Activated CD8-positive, alpha-beta T cell treated with anti-CD3 and anti-CD28 coated beads, Interleukin-2, amount 10 ng/mL, durations not matched to agents 7 days and 5 days (primary cell): ENCODE data around the gene KATNIP. TPM values are rescaled to one million over a fixed set of nuclear protein-coding genes. Genes with fewer than 3 reads are reported as not detected.

ENCODE experiments used
- ATAC-seq: fragments of 150-1000 bp; cut with Tn5 transposase; one replicate; pipeline ENCODE4 v1.10.0; 2021; ENCODE audit warnings: moderate library complexity
- CTCF ChIA-PET: fragments of 350-600 bp; sonication (Branson Sonifier 250); formaldehyde crosslinking; loops from one replicate; lab custom pipeline; 2021; ENCODE audit warnings: antibody characterized with exemption; lab: Charles Lee
- POLR2A ChIA-PET: fragments of 350-600 bp; sonication (Branson Sonifier 250); formaldehyde crosslinking; loops from one replicate; lab custom pipeline; 2021; ENCODE audit warnings: antibody characterized with exemption; lab: Charles Lee
- DNase-seq: peaks from one replicate; pipeline ENCODE4 v3.0.0-alpha.2; 2020
- H3K27ac Mint-ChIP-seq: one replicate; pipeline ENCODE4 v1.8.0; 2021; ENCODE audit warnings: mild to moderate bottlenecking, mixed read lengths
- H3K27me3 Mint-ChIP-seq: one replicate; pipeline ENCODE4 v1.8.0; 2021; ENCODE audit warnings: low read depth, mixed read lengths
- H3K36me3 Mint-ChIP-seq: one replicate; pipeline ENCODE4 v1.8.0; 2021; ENCODE audit warnings: low read depth, mixed read lengths
- H3K4me1 Mint-ChIP-seq: one replicate; pipeline ENCODE4 v1.8.0; 2021; ENCODE audit warnings: low read depth, mixed read lengths
- H3K4me3 Mint-ChIP-seq: one replicate; pipeline ENCODE4 v1.8.0; 2021; ENCODE audit warnings: mild to moderate bottlenecking, mixed read lengths
- H3K9me3 Mint-ChIP-seq: one replicate; pipeline ENCODE4 v1.8.0; 2022; ENCODE audit warnings: mixed read lengths; ENCODE audit not compliant: insufficient read depth
- total RNA-seq, 2 experiments: library from RNA; stranded (reverse); gene quantifications; one replicate each; pipeline ENCODE4 v1.2.3, GENCODE V29; 2021

The KATNIP gene
- total RNA-seq = 10 to 100 TPM; 18.6 to 19.0 TPM

DNA sequence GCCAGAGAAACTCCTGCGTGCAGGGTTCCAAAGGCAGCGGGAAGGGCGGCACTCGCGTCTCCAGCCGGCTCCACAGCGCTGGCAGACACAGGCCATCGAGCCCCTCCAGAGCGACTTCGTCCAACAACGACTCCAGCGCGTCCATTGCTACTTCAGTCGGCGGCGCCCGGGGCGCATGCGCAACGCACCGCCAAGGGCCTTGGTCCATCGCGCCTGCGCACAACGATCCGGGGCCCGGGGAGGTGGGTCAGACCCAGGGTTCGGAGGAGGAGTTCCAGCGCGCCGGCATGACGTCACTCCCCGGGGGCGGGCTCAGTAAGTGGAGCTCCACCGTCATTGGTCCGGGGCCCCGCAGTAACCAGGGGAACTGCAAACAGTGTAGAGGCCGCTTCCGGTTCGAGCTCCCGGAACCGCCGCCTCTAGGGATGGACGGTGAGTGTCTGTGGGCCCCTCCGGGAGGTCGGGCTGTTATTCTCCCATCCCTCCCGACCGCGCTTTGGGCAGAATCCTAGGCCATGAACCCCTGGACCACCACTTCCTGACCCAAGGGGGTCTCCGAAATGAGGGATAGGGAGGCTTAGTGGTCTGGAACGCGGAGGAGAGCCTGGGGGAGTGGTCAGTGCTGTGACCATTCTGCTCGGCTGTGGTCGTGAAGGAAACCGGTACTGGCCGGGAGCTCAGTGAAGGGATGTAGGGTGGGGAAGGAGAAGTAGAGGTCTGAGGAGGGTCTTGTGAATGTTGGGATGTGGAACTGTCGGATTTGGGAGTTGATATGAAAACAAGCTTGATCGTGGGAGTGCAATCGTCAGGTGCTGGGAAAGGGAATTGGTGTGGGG is at the start of gene KATNIP, which contains the start of gene GTF3C1:
Gene KATNIP, plus strand, starts transcription at position 399 of the 836 bp plus-strand sequence. Its CDS starts 27 bp downstream, at position 426.
Gene GTF3C1, minus strand, starts transcription at position 168 of the 836 bp plus-strand sequence. Its CDS starts 23 bp downstream, at position 145.
- peaks cover 6% of the 10 kb centered on the region for H3K36me3 Mint-ChIP-seq
- ATAC-seq = peak; percentile 95
- POLR2A ChIA-PET = interaction anchor here (0.6 to 1.9 kb wide), 14 partner anchors 9 to 979 kb away, joined by 3 to 11 read pairs (median 4); partner anchors contain the start of genes IL21R and KDM8

GRCh38 chr16:27500801-27501200 is 49.1 kb upstream of the KATNIP start:
- H3K27me3 Mint-ChIP-seq = no peaks in the 10 kb centered on the region
- POLR2A ChIA-PET = interaction anchor here (1.1 kb wide), 1 partner anchor 12 kb away, joined by 3 read pairs; no protein-coding TSS in a partner anchor
- no peak overlapping the region for H3K27ac Mint-ChIP-seq
- H3K4me3 Mint-ChIP-seq = no peak overlapping the region
- H3K9me3 Mint-ChIP-seq = no peaks in the 10 kb centered on the region
- ATAC-seq = no peak
- H3K36me3 Mint-ChIP-seq = peaks cover 59% of the 10 kb centered on the region
- CTCF ChIA-PET = interaction anchor here (0.7 to 1.1 kb wide), 2 partner anchors 15 to 32 kb away, joined by 3 to 5 read pairs; no protein-coding TSS in a partner anchor
- no peaks in the 10 kb centered on the region for H3K4me1 Mint-ChIP-seq
- DNase-seq = no peak

More for the DNA sequence above, at the start of gene KATNIP, which contains the start of gene GTF3C1:
- no peaks in the 10 kb centered on the region for H3K9me3 Mint-ChIP-seq
- peak within 1 kb of the TSS; percentile 96 for H3K27ac Mint-ChIP-seq
- peak within 1 kb of the TSS; percentile 98 for H3K4me3 Mint-ChIP-seq
- no peaks in the 10 kb centered on the region for H3K27me3 Mint-ChIP-seq
- peaks cover 36% of the 10 kb centered on the region for H3K4me1 Mint-ChIP-seq
- CTCF ChIA-PET = interaction anchor here (1.1 to 2.4 kb wide), 4 partner anchors 9 to 521 kb away, joined by 3 to 11 read pairs (median 6); no protein-coding TSS in a partner anchor
- DNase-seq = peak; percentile 100

- no peaks in the 10 kb centered on the region for H3K27me3 Mint-ChIP-seq
- H3K27ac Mint-ChIP-seq = no peak overlapping the region
- H3K9me3 Mint-ChIP-seq = no peaks in the 10 kb centered on the region
- H3K4me1 Mint-ChIP-seq = no peaks in the 10 kb centered on the region
- H3K4me3 Mint-ChIP-seq = no peak overlapping the region
- peaks cover 56% of the 10 kb centered on the region for H3K36me3 Mint-ChIP-seq
- ChIA-PET CTCF (no interaction called here), POLR2A (no interaction called here)
- DNase-seq (no peak), ATAC-seq (no peak)
Observed at GRCh38 chr16:27503662-27504061, 46.3 kb upstream of the KATNIP start.

- ChIA-PET CTCF (no interaction called here), POLR2A (no interaction called here)
- Mint-ChIP-seq H3K27ac (peak overlapping the region; percentile 45), H3K9me3 (no peaks in the 10 kb centered on the region), H3K27me3 (no peaks in the 10 kb centered on the region), H3K4me1 (no peaks in the 10 kb centered on the region), H3K4me3 (no peak overlapping the region), H3K36me3 (peaks cover 49% of the 10 kb centered on the region)
- DNase-seq (no peak), ATAC-seq (no peak)
Observed at GRCh38 chr16:27505297-27506236, 44.4 kb upstream of the KATNIP start.

GRCh38 chr16:27506771-27507170 is 43.2 kb upstream of the KATNIP start:
- Mint-ChIP-seq H3K36me3 (peaks cover 45% of the 10 kb centered on the region), H3K4me3 (no peak overlapping the region), H3K27ac (no peak overlapping the region)

DNA sequence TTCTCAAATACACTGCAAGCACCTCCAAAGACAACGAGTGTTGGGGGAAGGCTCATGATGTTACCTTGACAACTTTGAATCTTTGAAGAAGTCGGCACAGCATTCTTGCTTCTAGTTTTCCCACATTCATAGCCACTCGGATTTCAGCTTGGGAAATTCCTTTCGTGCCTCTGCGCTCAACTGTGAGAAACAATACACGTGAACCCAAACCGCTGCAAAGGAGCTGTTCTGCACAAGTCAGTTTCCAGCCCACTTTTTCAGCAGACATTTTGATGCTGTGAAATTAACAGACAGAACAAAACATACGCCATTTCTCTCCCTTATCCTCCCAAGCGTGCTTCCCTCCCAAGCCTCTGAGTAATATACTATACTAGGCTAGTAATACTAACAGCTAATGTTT is 41.5 kb upstream of the KATNIP start:
- H3K36me3 Mint-ChIP-seq = peaks cover 36% of the 10 kb centered on the region
- H3K4me3 Mint-ChIP-seq = no peak overlapping the region
- H3K4me1 Mint-ChIP-seq = no peaks in the 10 kb centered on the region
- POLR2A ChIA-PET = no interaction called here
- no peaks in the 10 kb centered on the region for H3K9me3 Mint-ChIP-seq
- DNase-seq (no peak), ATAC-seq (no peak)
- H3K27me3 Mint-ChIP-seq = no peaks in the 10 kb centered on the region
- no peak overlapping the region for H3K27ac Mint-ChIP-seq
- CTCF ChIA-PET = no interaction called here

More at GRCh38 chr16:27506771-27507170, 43.2 kb upstream of the KATNIP start:
- ChIA-PET POLR2A (no interaction called here), CTCF (interaction anchor here (1.3 kb wide), 1 partner anchor 9 kb away, joined by 3 read pairs; no protein-coding TSS in a partner anchor)
- no peaks in the 10 kb centered on the region for H3K4me1 Mint-ChIP-seq
- DNase-seq (no peak), ATAC-seq (no peak)
- H3K9me3 Mint-ChIP-seq = no peaks in the 10 kb centered on the region
- no peaks in the 10 kb centered on the region for H3K27me3 Mint-ChIP-seq

DNA sequence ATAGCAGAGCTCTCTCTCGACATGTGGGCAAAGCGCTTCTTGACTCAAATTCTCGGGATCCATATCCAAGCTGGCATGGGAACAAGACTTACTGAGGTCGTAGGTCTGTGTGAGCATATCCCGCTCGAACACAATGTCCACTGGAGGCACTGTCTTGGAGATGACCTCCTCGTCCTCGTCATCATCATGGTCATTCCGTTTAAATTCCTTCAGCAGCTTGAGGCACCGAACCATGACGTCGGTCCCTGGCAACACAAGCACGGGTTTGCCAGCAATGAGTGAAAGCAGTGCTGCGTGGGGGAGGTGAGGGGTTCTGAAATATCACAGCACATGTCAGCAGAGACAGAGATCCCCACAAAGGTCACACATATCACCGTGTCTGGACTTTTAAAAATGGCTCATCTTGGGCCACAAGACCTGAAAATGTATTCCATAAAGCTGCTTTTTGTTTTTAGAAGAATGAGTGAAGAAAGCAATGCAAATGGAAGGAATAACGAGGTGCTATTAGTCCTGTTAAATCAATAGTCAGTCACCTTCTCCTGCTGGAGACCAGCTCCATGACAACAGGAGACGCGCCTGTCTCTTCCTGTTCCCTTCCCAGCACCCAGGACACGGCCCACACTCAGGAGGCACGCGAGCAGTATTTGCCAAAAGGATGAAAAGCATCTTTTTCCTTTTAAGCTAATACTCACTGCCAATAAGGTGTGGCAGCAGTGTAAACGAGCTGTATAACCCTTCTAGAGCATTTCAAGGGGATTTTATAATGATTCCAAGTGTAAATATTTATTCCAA is 38.1 kb upstream of the KATNIP start:
- Mint-ChIP-seq H3K4me1 (no peaks in the 10 kb centered on the region), H3K9me3 (no peaks in the 10 kb centered on the region), H3K27me3 (no peaks in the 10 kb centered on the region), H3K36me3 (peaks cover 14% of the 10 kb centered on the region), H3K4me3 (no peak overlapping the region), H3K27ac (no peak overlapping the region)
- ATAC-seq (no peak), DNase-seq (no peak)
- ChIA-PET CTCF (no interaction called here), POLR2A (interaction anchor here (1.2 kb wide), 1 partner anchor 11 kb away, joined by 3 read pairs; no protein-coding TSS in a partner anchor)

- H3K4me3 Mint-ChIP-seq = no peak overlapping the region
- H3K4me1 Mint-ChIP-seq = no peaks in the 10 kb centered on the region
- ChIA-PET POLR2A (interaction anchor here (0.6 kb wide), 1 partner anchor 356 kb away, joined by 3 read pairs; no protein-coding TSS in a partner anchor), CTCF (interaction anchor here (0.8 to 2.3 kb wide), 7 partner anchors 12 to 35 kb away, joined by 3 to 11 read pairs (median 5); partner anchors contain the start of genes GTF3C1 and KATNIP)
- H3K36me3 Mint-ChIP-seq = peaks cover 12% of the 10 kb centered on the region
- H3K9me3 Mint-ChIP-seq = no peaks in the 10 kb centered on the region
- DNase-seq = no peak
- no peak overlapping the region for H3K27ac Mint-ChIP-seq
- H3K27me3 Mint-ChIP-seq = no peaks in the 10 kb centered on the region
- no peak for ATAC-seq
Observed at GRCh38 chr16:27514806-27515205, 35.1 kb upstream of the KATNIP start.

GRCh38 chr16:27515874-27516353 is 34.0 kb upstream of the KATNIP start:
- Mint-ChIP-seq H3K36me3 (peaks cover 10% of the 10 kb centered on the region), H3K4me3 (no peak overlapping the region), H3K27ac (no peak overlapping the region), H3K27me3 (no peaks in the 10 kb centered on the region), H3K4me1 (no peaks in the 10 kb centered on the region), H3K9me3 (no peaks in the 10 kb centered on the region)
- CTCF ChIA-PET = interaction anchor here (0.6 to 2.3 kb wide), 13 partner anchors 8 to 173 kb away, joined by 3 to 11 read pairs (median 4); partner anchors contain the start of genes GTF3C1 and KATNIP
- ATAC-seq (peak; percentile 79), DNase-seq (peak; percentile 48)
- POLR2A ChIA-PET = no interaction called here

DNA sequence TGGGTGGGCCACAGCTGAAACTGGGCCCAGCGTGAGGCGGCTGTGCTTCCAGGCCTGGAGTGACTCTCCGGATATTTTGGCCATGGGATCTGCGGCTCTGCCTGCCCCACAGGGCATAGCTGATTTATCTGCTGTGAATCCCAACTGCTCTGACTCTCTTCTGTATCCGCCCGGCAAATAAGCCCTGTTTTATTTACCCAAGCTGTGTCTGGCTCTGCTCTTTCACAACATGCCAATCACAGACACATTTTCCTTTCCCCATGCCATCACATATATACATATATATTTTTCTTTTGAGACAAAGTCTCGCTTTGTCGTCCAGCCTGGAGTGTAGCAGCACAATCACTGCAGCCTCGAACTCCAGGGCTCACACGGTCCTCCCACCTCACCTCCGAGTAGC is 33.6 kb upstream of the KATNIP start:
- H3K36me3 Mint-ChIP-seq = peaks cover 10% of the 10 kb centered on the region

More for the DNA sequence above, 33.6 kb upstream of the KATNIP start:
- H3K27ac Mint-ChIP-seq = no peak overlapping the region
- no peak for DNase-seq
- ChIA-PET CTCF (interaction anchor here (0.8 to 2.3 kb wide), 7 partner anchors 10 to 173 kb away, joined by 3 to 11 read pairs (median 5); partner anchors contain the start of genes GTF3C1 and KATNIP), POLR2A (no interaction called here)
- no peaks in the 10 kb centered on the region for H3K27me3 Mint-ChIP-seq
- H3K4me1 Mint-ChIP-seq = no peaks in the 10 kb centered on the region
- no peaks in the 10 kb centered on the region for H3K9me3 Mint-ChIP-seq
- H3K4me3 Mint-ChIP-seq = no peak overlapping the region
- ATAC-seq = no peak
